ENCODE data around the gene OPN4.

Gene OPN4

DNA sequence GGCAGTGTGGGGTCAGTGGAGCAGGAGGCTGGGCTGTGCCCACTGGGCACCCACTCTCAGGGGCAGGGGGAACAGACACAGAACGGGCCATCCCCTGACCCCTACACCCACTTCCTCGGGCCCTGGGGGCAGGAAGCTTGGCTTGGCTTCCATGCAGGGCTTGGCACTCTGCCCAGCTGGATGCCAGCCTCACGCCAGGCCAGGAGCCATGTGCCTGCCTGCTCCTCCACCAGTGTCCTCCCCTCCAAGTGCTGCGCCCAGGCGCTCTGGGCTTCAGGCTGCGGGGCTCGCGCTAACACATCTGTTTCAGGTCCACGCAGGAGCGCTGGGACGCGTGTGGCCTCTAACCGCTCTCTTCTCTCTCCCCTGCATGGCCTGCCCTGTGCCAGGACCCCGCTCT is 26.7 kb downstream of the OPN4 start:
- DNase-seq (ENCODE audit: low read depth), result no peak

GRCh38 chr10:86681722-86682386 is 27.5 kb downstream of the OPN4 start:
- DNase-seq (ENCODE audit: low read depth), result no peak

GRCh38 chr10:86682675-86683074 is 28.3 kb downstream of the OPN4 start:
- DNase-seq (ENCODE audit: low read depth), result no peak

- peak; percentile 83 for DNase-seq (ENCODE audit: low read depth)
These were observed 30.2 kb downstream of the OPN4 start for GRCh38 chr10:86684331-86685097.

DNA sequence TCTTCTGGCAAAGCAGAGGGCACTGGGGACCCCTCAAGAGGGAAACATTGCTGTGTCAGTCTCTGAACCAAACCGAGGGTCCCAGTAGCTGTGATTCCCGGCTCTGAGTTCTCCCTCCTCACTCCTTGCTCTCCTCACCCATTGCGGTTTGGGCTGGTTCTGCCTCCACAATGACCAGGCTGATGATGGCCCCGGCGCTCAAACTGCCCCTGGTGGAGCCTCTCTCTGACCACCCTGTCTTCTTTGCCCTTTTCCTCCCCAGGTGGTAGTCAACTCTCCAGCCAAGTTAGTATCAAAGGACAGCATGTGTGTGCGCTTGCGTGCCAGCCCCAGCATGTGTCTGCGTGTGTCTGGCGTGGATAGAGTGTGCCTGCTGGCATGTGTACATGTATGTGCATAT is 31.1 kb downstream of the OPN4 start:
- no peak for DNase-seq (ENCODE audit: low read depth)

GRCh38 chr10:86685893-86686632 is 31.7 kb downstream of the OPN4 start:
- DNase-seq (ENCODE audit: low read depth), result no peak

- DNase-seq (ENCODE audit: low read depth), result no peak
These were observed 32.6 kb downstream of the OPN4 start for GRCh38 chr10:86686972-86687371.

DNA sequence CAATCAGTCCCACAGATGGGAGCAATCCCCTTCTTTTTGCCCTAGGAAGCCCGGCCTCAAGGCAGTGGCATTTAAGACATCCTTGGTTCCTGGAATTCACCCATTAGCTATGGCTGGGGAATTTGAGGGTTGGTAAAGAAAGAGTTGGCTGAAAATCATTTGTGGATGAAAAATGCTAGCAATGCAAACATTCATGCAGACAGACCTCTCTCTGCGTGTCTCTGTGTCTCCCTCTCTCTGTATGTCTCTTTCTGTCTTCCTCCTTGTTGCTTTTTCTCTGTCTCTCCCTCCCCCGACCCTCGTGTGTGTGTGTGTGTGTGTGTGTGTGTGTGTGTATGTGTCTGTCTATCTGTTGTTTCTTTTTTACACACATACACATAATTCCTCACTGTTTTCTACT is 33.4 kb downstream of the OPN4 start:
- DNase-seq (ENCODE audit: low read depth), result peak; percentile 95

GRCh38 chr10:86688398-86688921 is 34.1 kb downstream of the OPN4 start:
- DNase-seq (ENCODE audit: low read depth), result peak; percentile 81

GRCh38 chr10:86689146-86689545 is 34.8 kb downstream of the OPN4 start:
- DNase-seq (ENCODE audit: low read depth), result no peak

DNA sequence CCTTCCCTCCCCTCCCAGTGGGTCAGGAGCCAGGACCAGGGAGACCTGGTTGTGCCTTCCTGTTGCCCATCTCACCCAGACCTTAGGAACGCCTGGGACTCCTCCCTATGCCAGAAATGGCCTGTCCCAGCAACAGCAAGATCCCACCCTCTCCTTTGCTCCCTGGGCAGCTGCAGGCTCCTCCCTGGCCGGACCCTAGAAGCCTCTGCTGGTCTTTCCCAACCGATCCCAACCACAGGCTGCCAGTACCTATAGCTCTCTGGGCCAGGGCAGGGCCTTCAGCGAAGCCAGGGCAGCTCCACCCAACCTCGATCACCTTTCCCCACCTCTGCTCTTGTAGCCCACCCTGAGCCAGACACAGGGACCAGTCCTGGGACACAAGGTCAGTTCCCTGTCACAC is 35.9 kb downstream of the OPN4 start:
- no peak for DNase-seq (ENCODE audit: low read depth)

DNA sequence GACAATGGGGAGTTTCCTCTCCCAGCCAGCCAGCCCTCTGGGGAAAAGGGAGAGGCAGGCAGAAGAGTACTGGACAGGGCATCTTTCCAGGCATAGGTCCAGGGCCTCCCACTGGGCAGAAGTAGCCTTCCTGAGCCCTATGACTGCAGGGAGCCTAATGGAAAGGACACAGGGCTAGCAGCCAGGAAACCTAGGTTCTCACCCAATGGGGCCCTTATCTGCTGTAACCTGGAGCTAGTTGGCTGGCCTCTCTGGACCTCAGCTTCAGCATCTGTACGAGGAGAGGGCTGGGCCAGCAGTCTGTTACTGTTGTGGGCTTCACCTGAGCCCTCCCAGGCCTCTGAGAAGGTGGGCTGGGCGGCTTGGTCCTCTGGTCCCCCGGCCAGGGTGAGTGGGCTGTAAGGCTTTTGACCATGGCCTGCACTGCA is 36.3 kb downstream of the OPN4 start:
- DNase-seq (ENCODE audit: low read depth), result peak; percentile 46

- no peak for DNase-seq (ENCODE audit: low read depth)
These were observed 37.1 kb downstream of the OPN4 start for GRCh38 chr10:86691333-86692022.

DNA sequence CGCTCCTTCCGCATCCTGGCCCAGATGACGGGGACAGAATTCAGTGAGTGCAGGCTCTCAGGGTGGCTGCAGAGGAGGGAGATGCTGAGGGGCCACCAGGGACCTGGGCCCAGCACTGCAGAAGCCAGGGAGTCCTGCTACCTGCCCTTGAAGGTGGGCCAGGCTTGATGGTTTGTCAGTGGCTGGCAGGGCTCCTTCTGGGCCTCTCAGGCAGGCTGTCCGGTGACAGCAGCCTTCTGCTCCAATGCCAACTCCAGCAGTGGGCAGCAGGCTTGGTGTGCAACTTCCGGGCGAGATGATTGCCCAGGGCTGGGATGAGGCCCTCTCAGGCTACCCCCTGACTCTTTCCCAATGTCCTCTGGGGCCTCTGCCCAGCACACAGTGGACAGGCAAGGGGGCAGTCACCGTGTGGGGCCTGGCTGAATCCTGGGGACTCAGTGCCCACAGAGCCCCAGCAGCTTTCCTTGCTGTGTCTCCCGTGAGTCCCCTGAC is 37.7 kb downstream of the OPN4 start:
- no peak for DNase-seq (ENCODE audit: low read depth)

- no peak for DNase-seq (ENCODE audit: low read depth)
These were observed 38.3 kb downstream of the OPN4 start for GRCh38 chr10:86692664-86693063.

GRCh38 chr10:86693275-86693674 is 38.9 kb downstream of the OPN4 start:
- DNase-seq (ENCODE audit: low read depth), result no peak

- DNase-seq (ENCODE audit: low read depth), result peak; percentile 73
These were observed 39.5 kb downstream of the OPN4 start for GRCh38 chr10:86693721-86694369.

DNA sequence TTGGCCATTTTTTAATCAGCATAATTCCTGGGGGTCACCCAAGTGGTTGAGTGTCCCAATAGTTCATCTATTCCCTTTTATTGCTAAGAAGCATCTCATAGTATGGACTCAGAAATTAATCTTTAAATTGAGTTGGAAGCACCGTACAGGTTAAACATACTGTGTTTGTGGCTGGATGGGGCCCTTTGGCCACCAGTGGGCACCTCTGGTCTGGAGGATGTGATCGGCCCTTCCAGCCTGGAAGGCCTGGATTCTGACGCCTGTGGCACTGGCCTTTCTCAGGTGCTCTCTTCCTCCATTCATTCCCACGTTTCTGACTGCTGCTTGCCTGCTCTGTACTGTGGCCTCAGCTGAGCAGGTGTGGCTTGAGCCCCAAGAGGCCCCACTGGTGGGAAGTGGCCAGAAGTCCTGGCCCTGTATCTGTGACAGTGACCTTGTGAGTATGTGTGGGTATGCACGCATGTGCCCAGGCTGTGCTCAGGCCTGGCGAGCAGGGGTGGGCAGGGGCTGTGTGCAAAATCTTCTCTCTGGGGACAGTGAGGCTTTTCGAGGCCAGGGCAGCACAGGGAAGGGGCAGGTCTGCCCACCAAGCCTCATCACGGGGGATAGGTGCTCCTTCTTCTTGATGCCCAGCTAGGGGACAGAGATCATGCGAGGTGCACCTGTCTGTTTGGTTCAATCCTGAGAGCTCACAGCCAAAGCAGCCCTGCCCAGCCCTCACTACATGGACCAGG is 44.0 kb downstream of the OPN4 start:
- no peak for DNase-seq (ENCODE audit: low read depth)

DNA sequence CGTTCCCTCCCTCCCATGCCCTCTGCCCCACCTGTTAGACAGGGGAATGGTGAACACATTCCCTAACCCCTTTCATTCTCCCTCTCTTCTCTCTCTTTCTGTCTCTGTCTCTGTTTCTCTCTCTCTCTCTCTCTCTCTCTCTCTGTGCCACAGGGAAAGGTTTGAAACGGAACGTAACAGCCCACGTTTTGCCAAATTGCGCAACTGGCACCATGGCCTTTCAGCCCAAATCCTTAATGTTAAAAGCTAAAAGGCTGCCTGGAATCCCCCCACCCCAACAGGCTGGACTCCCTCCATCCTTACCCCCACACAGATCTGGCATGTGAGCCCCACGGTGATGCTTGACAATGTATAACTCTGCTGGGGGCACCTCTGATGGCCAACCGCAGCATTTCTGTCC is 44.8 kb downstream of the OPN4 start:
- no peak for DNase-seq (ENCODE audit: low read depth)

DNA sequence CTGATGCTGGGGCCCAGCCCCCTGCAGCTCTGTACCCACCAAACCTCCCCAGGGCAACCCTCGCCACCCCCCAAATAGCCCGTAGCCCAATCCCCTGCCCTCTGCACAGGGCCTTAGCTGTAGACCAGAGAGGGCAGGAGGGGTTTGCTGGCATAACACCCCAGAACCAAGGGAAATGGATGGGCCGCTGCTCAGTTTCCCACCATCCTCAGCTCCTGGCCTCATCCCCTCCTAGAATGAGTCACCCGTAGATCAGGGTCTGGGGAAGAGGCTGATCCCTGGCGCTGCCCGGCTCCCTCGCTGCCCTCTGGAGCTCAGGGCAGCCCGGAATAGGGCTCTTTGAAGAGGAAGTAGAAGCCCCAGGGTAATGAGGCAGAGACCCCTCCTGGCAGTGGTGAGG is 45.2 kb downstream of the OPN4 start:
- DNase-seq (ENCODE audit: low read depth), result no peak
